ENCODE results near the gene NCR2.

- TF ChIP-seq, protein P1, sequence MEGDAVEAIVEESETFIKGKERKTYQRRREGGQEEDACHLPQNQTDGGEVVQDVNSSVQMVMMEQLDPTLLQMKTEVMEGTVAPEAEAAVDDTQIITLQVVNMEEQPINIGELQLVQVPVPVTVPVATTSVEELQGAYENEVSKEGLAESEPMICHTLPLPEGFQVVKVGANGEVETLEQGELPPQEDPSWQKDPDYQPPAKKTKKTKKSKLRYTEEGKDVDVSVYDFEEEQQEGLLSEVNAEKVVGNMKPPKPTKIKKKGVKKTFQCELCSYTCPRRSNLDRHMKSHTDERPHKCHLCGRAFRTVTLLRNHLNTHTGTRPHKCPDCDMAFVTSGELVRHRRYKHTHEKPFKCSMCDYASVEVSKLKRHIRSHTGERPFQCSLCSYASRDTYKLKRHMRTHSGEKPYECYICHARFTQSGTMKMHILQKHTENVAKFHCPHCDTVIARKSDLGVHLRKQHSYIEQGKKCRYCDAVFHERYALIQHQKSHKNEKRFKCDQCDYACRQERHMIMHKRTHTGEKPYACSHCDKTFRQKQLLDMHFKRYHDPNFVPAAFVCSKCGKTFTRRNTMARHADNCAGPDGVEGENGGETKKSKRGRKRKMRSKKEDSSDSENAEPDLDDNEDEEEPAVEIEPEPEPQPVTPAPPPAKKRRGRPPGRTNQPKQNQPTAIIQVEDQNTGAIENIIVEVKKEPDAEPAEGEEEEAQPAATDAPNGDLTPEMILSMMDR (IDR thresholded peaks at IDR 0.05; ENCODE audit: poor library complexity): no peak
- no peak for TF ChIP-seq EZH2 (IDR thresholded peaks at IDR 0.05; ENCODE audit: borderline replicate concordance)
These were observed 23.1 kb downstream of the NCR2 start for GRCh38 chr6:41358503-41358902.

Data from hepatocyte (in vitro differentiated cells).